Loucy (cell line): ENCODE data around the gene DHX34.

Source experiments
- H2AFZ ChIP-seq: fragments of 200-600 bp; sonication (generic); 2 replicates; pipeline ENCODE4 v1.6.0; 2016; ENCODE audit warnings: antibody characterized with exemption, mild to moderate bottlenecking, low read length, moderate library complexity
- H3F3A ChIP-seq: fragments of 200-600 bp; 2 replicates; pipeline ENCODE4 v1.6.0; 2016; ENCODE audit warnings: antibody characterized with exemption, low read depth, mild to moderate bottlenecking
- H3K27me3 ChIP-seq: fragments of 200-600 bp; sonication (generic); 2 replicates; pipeline ENCODE4 v1.6.1; 2014; ENCODE audit warnings: low read length, mild to moderate bottlenecking; ENCODE audit not compliant: insufficient read depth, poor library complexity, severe bottlenecking
- H3K36me3 ChIP-seq: fragments of 200-600 bp; sonication (generic); 2 replicates; pipeline ENCODE4 v1.6.1; 2016; ENCODE audit warnings: low read length; ENCODE audit not compliant: insufficient read depth
- H3K4me1 ChIP-seq: fragments of 200-600 bp; sonication (generic); 2 replicates; pipeline ENCODE4 v1.5.1; 2014; ENCODE audit warnings: low read length, mild to moderate bottlenecking; ENCODE audit not compliant: insufficient read depth, poor library complexity, severe bottlenecking
- H3K4me2 ChIP-seq: fragments of 200-600 bp; sonication (generic); 2 replicates; pipeline ENCODE4 v1.6.0; 2014; ENCODE audit warnings: antibody characterized with exemption, low read length, low read depth, mild to moderate bottlenecking; ENCODE audit not compliant: poor library complexity, severe bottlenecking
- H3K4me3 ChIP-seq: fragments of 200-600 bp; sonication (generic); 2 replicates; pipeline ENCODE4 v1.5.1; 2014; ENCODE audit warnings: low read length, mild to moderate bottlenecking, mixed read lengths; ENCODE audit not compliant: poor library complexity, severe bottlenecking
- H3K79me2 ChIP-seq: fragments of 200-600 bp; sonication (generic); 2 replicates; pipeline ENCODE4 v1.6.1; 2014; ENCODE audit warnings: low read length; ENCODE audit not compliant: insufficient read depth
- H3K9ac ChIP-seq: fragments of 200-600 bp; sonication (generic); 2 replicates; pipeline ENCODE4 v1.6.0; 2014; ENCODE audit warnings: mild to moderate bottlenecking, low read depth, low read length, moderate library complexity; ENCODE audit not compliant: poor library complexity, severe bottlenecking
- H3K9me2 ChIP-seq: fragments of 200-600 bp; sonication (generic); replicated peaks from 2 replicates; pipeline ENCODE4 v1.6.1; 2016; ENCODE audit warnings: low read depth, low read length, mixed read lengths
- H3K9me3 ChIP-seq: fragments of 200-600 bp; sonication (generic); 2 replicates; pipeline ENCODE4 v1.6.1; 2014; ENCODE audit warnings: mild to moderate bottlenecking, antibody characterized with exemption, low read length, low read depth; ENCODE audit not compliant: insufficient read depth
- H4K20me1 ChIP-seq: fragments of 200-600 bp; sonication (generic); 2 replicates; pipeline ENCODE4 v1.6.0; 2014; ENCODE audit warnings: antibody characterized with exemption, low read length, mild to moderate bottlenecking; ENCODE audit not compliant: insufficient read depth, poor library complexity, severe bottlenecking
- CTCF ChIP-seq: fragments of 200-600 bp; sonication (generic); conservative IDR thresholded peaks from 2 replicates; pipeline ENCODE4 v1.5.1; 2014; ENCODE audit warnings: mild to moderate bottlenecking, antibody characterized with exemption, low read length
- EZH2phosphoT487 ChIP-seq: fragments of 200-600 bp; IDR thresholded peaks from 2 replicates; pipeline ENCODE4 v1.6.1; 2018; ENCODE audit warnings: antibody characterized with exemption, mild to moderate bottlenecking, moderate library complexity, borderline replicate concordance

Gene DHX34

GRCh38 chr19:47357788-47358680 is 8.9 kb downstream of the DHX34 start:
- H3K9ac ChIP-seq: no peak overlapping the region
- H3K4me3 ChIP-seq: no peak overlapping the region
- H3K36me3 ChIP-seq: peaks cover 72% of the 10 kb centered on the region; the same call in 1 of the 2 replicates
- no peak overlapping the region for H2AFZ ChIP-seq
- no peak overlapping the region for H3K4me2 ChIP-seq
- TF ChIP-seq EZH2phosphoT487 (no peak), CTCF (peak; percentile 50)
- no peaks in the 10 kb centered on the region for H3F3A ChIP-seq
- no peaks in the 10 kb centered on the region for H3K4me1 ChIP-seq
- no peaks in the 10 kb centered on the region for H4K20me1 ChIP-seq
- peaks cover 16% of the 10 kb centered on the region; the same call in 1 of the 2 replicates for H3K79me2 ChIP-seq
- no peaks in the 10 kb centered on the region for H3K9me3 ChIP-seq
- H3K9me2 ChIP-seq: no peaks in the 10 kb centered on the region
- no peaks in the 10 kb centered on the region for H3K27me3 ChIP-seq

- H3K27me3 ChIP-seq: no peaks in the 10 kb centered on the region
- no peak overlapping the region for H3K4me3 ChIP-seq
- no peak overlapping the region for H2AFZ ChIP-seq
- H3K79me2 ChIP-seq: peaks cover 8% of the 10 kb centered on the region; the same call in 1 of the 2 replicates
- H3K4me1 ChIP-seq: no peaks in the 10 kb centered on the region
- H3K36me3 ChIP-seq: peaks cover 72% of the 10 kb centered on the region; the same call in 1 of the 2 replicates
- no peak overlapping the region for H3K9ac ChIP-seq
- no peaks in the 10 kb centered on the region for H3K9me2 ChIP-seq
- H3K9me3 ChIP-seq: no peaks in the 10 kb centered on the region
- no peaks in the 10 kb centered on the region for H4K20me1 ChIP-seq
- TF ChIP-seq EZH2phosphoT487: no peak
- no peak for TF ChIP-seq CTCF
- no peak overlapping the region for H3K4me2 ChIP-seq
- H3F3A ChIP-seq: no peaks in the 10 kb centered on the region
Measured at GRCh38 chr19:47358936-47359335, 9.8 kb downstream of the DHX34 start.

- H3F3A ChIP-seq: no peaks in the 10 kb centered on the region
- H3K9me3 ChIP-seq: no peaks in the 10 kb centered on the region
- H4K20me1 ChIP-seq: no peaks in the 10 kb centered on the region
- no peak overlapping the region for H3K4me2 ChIP-seq
- no peaks in the 10 kb centered on the region for H3K9me2 ChIP-seq
- peaks cover 63% of the 10 kb centered on the region; the same call in 1 of the 2 replicates for H3K36me3 ChIP-seq
- TF ChIP-seq CTCF (no peak), EZH2phosphoT487 (no peak)
- no peaks in the 10 kb centered on the region for H3K79me2 ChIP-seq
- H3K4me3 ChIP-seq: no peak overlapping the region
- no peak overlapping the region for H3K9ac ChIP-seq
- no peaks in the 10 kb centered on the region for H3K4me1 ChIP-seq
- no peaks in the 10 kb centered on the region for H3K27me3 ChIP-seq
- no peak overlapping the region for H2AFZ ChIP-seq
Measured at GRCh38 chr19:47362321-47362720, 13.2 kb downstream of the DHX34 start.
